AG09319 (cell line): ENCODE measurements around the gene SORCS3.

Experiments
- DNase-seq: peaks from one replicate; pipeline ENCODE4 v3.0.0-alpha.2; 2010; ENCODE audit warnings: low read depth; ENCODE audit errors: extremely low read depth
- TF ChIP-seq, protein P1 (sequence below): IDR thresholded peaks from 2 replicates; pipeline ENCODE4 v1.5.1; 2011; ENCODE audit warnings: low read depth, mild to moderate bottlenecking, inconsistent platforms, low read length, moderate library complexity

Gene SORCS3

DNA sequence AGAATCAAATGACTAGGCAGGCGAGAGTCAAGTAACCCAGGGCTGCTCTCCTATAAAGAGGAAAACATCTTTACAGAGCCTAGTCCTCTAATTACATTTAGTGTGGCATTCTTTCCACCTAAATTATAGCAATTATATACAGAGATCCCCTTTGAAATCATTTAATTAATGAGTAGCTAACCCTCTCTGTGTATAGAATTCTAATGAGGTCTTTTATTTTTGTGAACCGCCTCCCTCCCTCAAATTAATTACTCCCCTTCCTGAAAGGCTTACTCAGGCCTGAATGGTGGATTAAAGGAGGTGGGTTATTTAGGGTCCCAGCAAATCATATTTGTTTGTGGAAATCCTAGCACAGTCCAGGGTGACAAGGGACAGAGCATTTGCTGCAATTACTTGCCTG is 551.8 kb downstream of the SORCS3 start:
- no peak for DNase-seq
- TF ChIP-seq, protein P1, sequence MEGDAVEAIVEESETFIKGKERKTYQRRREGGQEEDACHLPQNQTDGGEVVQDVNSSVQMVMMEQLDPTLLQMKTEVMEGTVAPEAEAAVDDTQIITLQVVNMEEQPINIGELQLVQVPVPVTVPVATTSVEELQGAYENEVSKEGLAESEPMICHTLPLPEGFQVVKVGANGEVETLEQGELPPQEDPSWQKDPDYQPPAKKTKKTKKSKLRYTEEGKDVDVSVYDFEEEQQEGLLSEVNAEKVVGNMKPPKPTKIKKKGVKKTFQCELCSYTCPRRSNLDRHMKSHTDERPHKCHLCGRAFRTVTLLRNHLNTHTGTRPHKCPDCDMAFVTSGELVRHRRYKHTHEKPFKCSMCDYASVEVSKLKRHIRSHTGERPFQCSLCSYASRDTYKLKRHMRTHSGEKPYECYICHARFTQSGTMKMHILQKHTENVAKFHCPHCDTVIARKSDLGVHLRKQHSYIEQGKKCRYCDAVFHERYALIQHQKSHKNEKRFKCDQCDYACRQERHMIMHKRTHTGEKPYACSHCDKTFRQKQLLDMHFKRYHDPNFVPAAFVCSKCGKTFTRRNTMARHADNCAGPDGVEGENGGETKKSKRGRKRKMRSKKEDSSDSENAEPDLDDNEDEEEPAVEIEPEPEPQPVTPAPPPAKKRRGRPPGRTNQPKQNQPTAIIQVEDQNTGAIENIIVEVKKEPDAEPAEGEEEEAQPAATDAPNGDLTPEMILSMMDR = no peak

DNA sequence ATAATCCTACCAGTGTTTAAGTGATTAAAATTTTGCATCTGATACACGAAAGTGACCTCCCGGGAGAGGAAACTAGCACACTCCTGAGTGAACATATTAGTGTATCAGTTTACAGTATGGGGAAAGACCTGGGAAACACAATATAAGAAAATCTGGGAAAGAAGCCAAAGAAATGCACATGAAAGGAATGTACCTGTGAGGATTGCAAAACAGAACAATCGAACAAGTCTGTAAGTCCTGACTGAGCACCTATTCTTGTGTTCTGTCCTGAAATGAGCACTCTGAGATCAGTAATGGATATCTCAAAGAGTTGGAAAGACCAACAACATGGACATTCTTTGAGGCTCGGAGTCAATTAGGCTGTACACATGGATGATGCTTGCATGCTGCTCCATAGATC is 554.7 kb downstream of the SORCS3 start:
- TF ChIP-seq, protein P1 = no peak
- no peak for DNase-seq

- DNase-seq = no peak
- TF ChIP-seq, protein P1 = no peak
These were observed 556.7 kb downstream of the SORCS3 start for GRCh38 chr10:105197598-105198364.

DNA sequence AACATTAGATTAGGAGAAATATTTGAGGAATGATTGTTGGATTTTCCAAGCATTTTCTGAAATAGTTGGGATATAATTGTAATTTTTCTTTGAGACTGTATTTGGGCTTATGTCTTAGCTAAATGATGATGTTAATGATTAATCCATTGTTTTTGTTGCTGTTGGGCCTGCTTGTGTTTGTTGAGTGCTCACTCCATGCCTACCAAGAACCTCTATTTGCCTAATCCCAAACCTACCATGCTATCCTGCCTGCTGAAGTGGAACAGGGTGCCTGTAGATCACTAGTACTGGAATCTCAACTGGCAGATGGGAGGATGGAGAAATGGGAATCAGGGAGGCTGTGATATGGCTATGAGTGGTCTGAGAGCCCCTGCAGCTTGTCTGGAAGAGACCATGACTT is 565.5 kb downstream of the SORCS3 start:
- no peak for DNase-seq
- TF ChIP-seq, protein P1 = no peak

DNA sequence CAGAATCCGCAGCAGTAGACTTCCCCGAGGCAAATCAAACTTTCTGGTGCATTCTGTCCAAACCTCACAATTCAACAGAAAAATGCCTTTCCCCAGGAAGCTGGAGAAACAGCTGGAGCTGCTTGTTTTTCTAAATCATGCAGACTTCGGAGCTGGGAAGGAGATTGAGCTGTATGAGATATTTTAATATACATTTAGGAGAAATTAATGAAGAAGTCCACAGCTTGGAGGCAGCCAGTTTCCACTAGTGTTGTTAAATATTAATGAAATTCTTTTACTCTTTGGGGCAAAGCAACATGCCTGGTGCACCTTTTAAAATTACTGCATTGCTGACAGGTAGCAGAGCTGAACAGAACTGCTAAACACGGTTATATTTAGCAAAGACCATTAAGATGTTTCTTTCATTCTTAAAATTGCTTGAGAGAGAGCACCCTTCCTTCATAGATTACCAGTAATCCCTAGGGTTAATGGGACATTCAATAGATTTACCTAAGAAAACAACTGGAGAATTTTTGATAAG is 566.4 kb downstream of the SORCS3 start:
- no peak for DNase-seq
- TF ChIP-seq, protein P1 = no peak

DNA sequence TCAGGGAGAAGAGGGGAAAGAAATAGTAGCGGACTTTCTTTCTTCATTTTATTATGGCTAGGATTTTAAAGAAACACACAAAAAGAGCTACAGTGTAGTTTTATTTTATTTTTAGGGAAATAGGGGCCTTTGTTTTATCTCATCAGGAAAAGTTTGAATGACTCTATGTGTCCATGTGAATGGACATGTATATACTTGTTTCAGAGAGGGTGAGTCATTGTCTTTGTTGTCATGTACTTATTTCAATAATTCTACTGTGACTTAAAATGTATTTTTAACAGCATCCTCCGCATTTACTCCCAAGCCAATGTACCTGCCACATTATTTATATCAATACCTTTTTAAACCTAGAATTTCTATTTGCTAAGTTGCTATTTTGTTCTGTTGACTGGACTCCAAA is 569.5 kb downstream of the SORCS3 start:
- TF ChIP-seq, protein P1 = no peak
- DNase-seq = no peak

DNA sequence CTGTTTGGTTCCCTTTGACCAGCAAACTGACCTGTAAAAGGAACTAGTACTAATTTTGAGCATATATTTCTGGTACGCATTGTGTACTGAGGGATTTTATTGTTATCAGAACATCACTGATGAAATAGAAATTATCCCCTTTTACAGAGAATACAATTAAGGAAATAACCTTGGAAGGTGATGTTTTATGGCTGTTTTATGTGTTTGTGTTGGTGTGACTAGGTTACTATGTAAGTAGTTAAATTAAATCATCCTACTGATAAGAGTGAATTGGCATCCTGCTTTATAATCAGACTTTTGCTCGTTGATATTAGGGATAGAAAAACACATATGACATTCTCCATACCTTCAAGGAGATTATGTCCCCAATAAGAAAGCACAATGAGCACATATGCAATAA is 596.6 kb downstream of the SORCS3 start:
- no peak for DNase-seq
- TF ChIP-seq, protein P1 = no peak
